Effector memory CD4-positive, alpha-beta T cell (primary cell): ENCODE results near the gene GALNT2.

Experiments used
- DNase-seq, 3 donors: peaks; one replicate each; pipeline ENCODE4 v3.0.0-alpha.2; 2020
- H3K27ac ChIP-seq: 2 replicates; pipeline ENCODE4 v1.7.0; 2013; ENCODE audit warnings: mild to moderate bottlenecking, low read length, moderate library complexity; ENCODE audit not compliant: insufficient read depth, poor library complexity, severe bottlenecking
- H3K27me3 ChIP-seq: replicated peaks from 2 replicates; pipeline ENCODE4 v1.7.0; 2013; ENCODE audit warnings: mild to moderate bottlenecking, low read length; ENCODE audit not compliant: insufficient read depth, control insufficient read depth, poor library complexity, severe bottlenecking
- H3K36me3 ChIP-seq: 2 replicates; pipeline ENCODE4 v1.7.0; 2013; ENCODE audit warnings: mild to moderate bottlenecking, low read length, moderate library complexity; ENCODE audit not compliant: control insufficient read depth, insufficient read depth
- H3K4me1 ChIP-seq: 2 replicates; pipeline ENCODE4 v1.7.0; 2013; ENCODE audit warnings: low read length, mild to moderate bottlenecking; ENCODE audit not compliant: control insufficient read depth, insufficient read depth, poor library complexity, severe bottlenecking
- H3K4me3 ChIP-seq: 2 replicates; pipeline ENCODE4 v1.7.0; 2013; ENCODE audit warnings: low read length, low read depth, mild to moderate bottlenecking; ENCODE audit not compliant: insufficient read depth, poor library complexity, severe bottlenecking
- H3K9me3 ChIP-seq: 2 replicates; pipeline ENCODE4 v1.7.0; 2013; ENCODE audit warnings: mild to moderate bottlenecking, low read length, moderate library complexity; ENCODE audit not compliant: control insufficient read depth

Gene GALNT2

DNA sequence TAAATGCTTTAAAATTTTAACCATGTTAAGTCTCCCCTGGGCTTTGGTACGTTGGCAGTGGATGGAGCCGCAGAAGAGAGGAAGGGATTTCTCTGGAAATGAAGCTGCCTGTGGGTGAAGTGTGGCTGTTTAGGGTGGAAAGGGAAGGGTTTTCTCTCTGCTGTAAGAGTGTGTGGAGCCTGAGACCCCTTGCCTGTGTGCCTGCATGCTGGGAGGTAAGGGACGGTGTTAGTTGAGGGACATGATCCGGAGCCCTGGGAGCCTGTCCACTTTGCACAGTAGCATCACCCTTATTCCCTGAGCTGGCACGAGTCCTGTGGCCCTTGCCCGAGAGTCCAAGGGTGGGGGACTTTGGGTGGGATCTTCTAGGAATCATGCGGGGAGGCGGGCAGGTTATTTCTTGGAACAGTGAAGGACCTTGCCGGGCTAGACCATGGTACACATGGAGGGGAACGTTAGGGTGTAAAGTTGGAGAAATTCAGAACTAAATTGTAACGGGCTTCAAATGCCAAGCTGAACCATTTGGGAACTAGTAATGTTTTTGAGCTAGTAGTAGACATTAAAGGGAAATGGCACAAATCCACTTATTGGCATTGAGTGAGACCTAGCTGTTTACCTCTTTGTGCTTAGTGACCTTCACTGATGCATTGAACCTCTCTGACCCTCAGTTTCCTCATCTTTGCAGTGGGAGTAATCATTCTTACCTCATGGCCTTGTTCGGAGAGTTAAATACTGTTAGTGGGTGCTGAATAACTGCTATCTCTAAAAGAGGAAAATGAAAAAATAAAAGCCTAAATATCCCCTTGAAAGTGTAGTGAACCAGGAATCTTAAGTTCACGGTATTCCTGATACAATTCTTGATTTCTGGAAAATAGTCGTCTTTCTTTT is 3.5 kb downstream of the GALNT2 start:
- Histone ChIP-seq H3K9me3 (no peaks in the 10 kb centered on the region), H3K4me3 (no peak overlapping the region), H3K4me1 (peaks cover 13% of the 10 kb centered on the region), H3K27me3 (no peaks in the 10 kb centered on the region), H3K36me3 (no peaks in the 10 kb centered on the region), H3K27ac (no peak overlapping the region)
- no peak for DNase-seq

DNA sequence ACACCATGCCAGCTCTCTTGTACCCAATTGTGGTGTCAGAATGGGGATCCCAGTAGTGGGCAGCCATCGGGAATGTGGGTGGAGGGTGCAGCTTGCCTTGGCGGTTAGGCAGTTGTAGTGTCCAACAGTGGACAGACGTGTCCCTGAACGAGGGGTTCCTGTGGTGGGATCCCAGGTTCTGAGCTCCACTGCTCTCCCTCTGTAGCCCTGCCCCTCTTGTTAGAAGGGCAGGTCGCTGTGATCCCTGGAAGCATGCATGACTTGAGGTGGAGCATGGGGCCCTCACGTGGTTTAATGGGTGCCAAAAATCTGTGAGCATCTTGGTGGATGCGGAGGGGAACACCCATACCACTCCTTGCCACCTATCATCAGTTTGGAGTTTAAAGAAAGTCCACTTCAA is 4.3 kb downstream of the GALNT2 start:
- Histone ChIP-seq H3K4me3 (no peak overlapping the region), H3K9me3 (no peaks in the 10 kb centered on the region), H3K27me3 (no peaks in the 10 kb centered on the region), H3K36me3 (no peaks in the 10 kb centered on the region), H3K27ac (no peak overlapping the region), H3K4me1 (peaks cover 10% of the 10 kb centered on the region)
- no peak for DNase-seq

DNA sequence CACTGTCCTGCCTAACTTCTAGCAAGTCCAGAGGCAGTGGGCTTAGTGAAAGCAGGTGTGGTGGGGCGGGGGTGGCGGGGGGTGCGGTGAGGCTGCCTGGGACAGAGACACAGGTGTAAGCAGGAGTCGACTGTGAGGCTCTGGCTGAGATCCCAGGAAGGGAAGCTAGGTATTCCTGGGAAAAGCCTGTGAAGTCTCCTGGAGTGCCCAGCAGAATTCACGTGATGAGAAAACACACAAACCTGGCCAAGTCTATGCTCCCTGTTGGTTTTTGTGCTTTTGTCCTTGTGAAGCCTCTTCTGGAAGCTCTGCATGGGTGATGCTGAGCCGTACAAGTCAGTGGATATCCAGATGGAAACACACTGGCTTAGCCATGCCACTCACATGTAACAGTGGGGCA is 5.3 kb downstream of the GALNT2 start:
- H3K4me1 ChIP-seq, result peaks cover 7% of the 10 kb centered on the region
- H3K27me3 ChIP-seq, result no peaks in the 10 kb centered on the region
- no peak overlapping the region for H3K27ac ChIP-seq
- H3K4me3 ChIP-seq, result no peak overlapping the region
- no peaks in the 10 kb centered on the region for H3K36me3 ChIP-seq
- no peak for DNase-seq
- no peaks in the 10 kb centered on the region for H3K9me3 ChIP-seq

DNA sequence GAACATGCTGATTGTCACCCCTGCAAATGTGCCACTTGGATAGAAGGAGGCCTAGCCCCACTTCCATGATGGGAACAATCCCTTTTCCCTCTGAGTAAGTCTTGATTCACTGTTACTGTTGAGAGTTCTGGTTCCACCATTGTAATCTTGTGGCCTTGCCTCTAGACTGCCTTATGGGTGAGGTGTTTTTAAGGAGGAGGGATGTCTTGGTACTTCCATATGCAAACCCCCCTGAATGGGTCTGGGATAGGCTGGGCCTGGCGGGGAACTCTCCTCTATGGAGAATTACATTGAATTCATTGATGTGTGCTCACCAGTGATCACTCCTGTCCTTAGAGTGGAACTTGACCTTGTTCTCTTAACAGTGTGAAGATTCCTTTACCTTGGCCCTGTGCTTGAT is 5.8 kb downstream of the GALNT2 start:
- DNase-seq, result no peak
- H3K27ac ChIP-seq, result no peak overlapping the region
- peaks cover 7% of the 10 kb centered on the region for H3K4me1 ChIP-seq
- H3K9me3 ChIP-seq, result no peaks in the 10 kb centered on the region
- no peaks in the 10 kb centered on the region for H3K36me3 ChIP-seq
- no peak overlapping the region for H3K4me3 ChIP-seq
- no peaks in the 10 kb centered on the region for H3K27me3 ChIP-seq

DNA sequence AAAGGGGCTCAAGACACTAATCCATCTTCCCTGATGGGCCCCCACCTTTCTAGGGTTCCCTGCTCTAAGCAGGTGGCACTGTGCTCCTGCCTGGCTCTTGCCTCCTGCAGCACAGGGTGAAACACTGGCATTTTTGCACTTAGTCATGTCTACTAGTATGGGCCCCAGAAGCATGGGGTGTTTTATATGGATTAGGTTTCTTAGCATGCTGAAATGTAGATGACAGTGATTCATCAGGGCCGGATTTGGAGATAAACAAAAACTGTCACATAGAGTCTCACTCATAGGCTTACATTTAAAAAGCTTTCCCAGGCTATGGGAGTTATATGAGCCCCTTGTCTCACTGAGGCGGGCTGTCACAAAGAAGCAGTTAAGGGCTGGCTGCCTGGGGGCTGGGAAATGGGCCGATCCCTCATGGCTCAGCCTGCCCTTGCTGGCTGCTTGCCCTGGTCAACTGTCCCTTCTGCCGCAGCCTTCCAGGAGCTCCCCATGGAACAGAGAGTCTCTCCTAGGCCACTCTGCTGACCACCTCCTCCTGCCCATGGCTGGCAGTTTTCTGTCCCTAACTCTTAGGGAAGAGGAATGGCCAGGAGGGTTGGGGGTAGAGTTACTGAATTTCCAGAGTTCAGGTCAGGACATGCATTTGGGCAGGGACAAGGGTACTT is 6.5 kb downstream of the GALNT2 start:
- Histone ChIP-seq H3K4me3 (no peak overlapping the region), H3K36me3 (no peaks in the 10 kb centered on the region), H3K4me1 (peaks cover 2% of the 10 kb centered on the region), H3K27me3 (no peaks in the 10 kb centered on the region), H3K9me3 (no peaks in the 10 kb centered on the region), H3K27ac (no peak overlapping the region)
- DNase-seq, result no peak

DNA sequence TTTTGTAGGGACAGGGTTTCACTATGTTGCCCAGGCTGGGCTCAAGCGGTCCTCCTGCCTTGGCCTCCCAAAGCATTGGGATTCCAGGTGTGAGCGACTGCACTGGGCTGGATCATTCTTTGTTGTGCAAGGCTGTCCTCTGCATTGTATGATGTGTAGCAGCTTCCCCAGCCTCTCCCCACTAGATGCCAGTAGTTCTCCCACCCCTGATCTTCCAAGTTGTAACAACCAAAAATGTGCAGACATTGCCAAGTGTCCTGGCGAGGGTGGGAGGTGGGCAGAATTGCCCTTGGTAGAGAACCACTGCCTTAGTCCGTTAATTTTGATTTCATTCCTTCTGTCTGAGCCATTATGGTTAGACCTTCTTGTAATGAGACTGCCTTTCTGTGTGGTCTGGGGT is 7.2 kb downstream of the GALNT2 start:
- no peak overlapping the region for H3K27ac ChIP-seq
- no peak overlapping the region for H3K4me3 ChIP-seq
- no peaks in the 10 kb centered on the region for H3K4me1 ChIP-seq

DNA sequence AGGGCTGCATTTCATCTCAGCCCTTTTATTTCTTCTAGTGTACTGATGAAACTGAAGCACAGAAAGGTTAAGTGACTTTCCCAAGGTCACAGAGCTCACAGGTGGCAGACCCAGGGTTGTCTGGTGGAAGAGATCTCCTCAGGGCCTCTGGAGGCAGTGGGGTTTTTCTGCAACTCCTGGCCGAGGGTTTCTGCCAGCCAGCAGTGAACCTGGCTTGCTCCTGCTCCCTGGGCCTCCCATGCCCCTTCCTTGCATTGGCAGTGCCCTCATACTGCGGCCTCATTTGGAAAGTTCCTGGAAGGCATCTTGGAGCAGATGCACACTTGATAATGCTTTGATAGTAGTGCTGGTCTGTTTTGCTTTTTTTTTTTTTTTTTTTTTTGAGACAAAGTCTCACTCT is 7.7 kb downstream of the GALNT2 start:
- H3K4me3 ChIP-seq, result no peak overlapping the region
- no peaks in the 10 kb centered on the region for H3K27me3 ChIP-seq
- H3K4me1 ChIP-seq, result no peaks in the 10 kb centered on the region
- H3K9me3 ChIP-seq, result no peaks in the 10 kb centered on the region
- H3K27ac ChIP-seq, result no peak overlapping the region
- no peaks in the 10 kb centered on the region for H3K36me3 ChIP-seq
- no peak for DNase-seq

More for the DNA sequence above, 7.2 kb downstream of the GALNT2 start:
- no peaks in the 10 kb centered on the region for H3K36me3 ChIP-seq
- no peak for DNase-seq
- H3K27me3 ChIP-seq, result no peaks in the 10 kb centered on the region
- H3K9me3 ChIP-seq, result no peaks in the 10 kb centered on the region

DNA sequence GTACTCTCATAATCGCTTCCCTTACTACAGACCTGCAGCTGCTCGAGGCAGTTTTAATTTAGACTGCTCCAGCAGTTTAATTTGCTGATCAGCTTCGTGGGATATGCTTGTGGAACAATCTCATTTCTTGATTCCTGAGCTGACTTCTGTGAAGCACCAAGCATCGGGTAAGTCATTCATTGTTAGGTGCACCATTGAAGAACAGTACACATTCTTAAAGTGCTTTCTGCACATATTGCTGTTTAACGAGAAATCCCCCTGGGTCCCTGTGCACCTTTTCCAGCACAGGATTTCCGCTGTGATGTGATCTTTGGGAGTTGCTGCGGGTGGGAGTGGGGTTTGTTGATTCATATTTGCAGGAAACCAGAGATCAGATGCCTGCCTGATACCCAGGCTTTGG is 9.1 kb downstream of the GALNT2 start:
- no peaks in the 10 kb centered on the region for H3K4me1 ChIP-seq

DNA sequence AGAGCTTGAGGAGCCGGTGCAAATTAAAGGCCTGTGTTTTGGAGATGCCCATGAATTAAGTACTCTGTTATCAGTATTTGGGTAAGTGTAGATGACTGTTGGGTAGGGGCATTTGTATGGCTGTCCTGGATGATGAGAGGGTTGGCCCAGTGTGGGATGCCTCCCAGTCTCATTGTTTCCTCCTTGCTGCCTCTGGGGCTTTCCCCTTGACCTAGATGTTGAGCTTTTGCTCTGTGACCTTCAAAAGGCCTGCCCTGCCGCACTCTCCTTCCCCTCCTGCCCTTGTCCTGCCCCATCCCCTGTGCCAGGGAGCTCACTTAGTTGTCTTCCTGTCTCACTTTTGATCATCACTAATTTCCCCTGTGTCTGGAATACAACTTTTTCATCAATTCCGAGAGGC is 10.0 kb downstream of the GALNT2 start:
- Histone ChIP-seq H3K27me3 (no peaks in the 10 kb centered on the region), H3K4me1 (no peaks in the 10 kb centered on the region), H3K36me3 (no peaks in the 10 kb centered on the region), H3K27ac (no peak overlapping the region), H3K9me3 (no peaks in the 10 kb centered on the region), H3K4me3 (no peak overlapping the region)
- no peak for DNase-seq

More for the DNA sequence above, 9.1 kb downstream of the GALNT2 start:
- H3K27ac ChIP-seq, result no peak overlapping the region
- no peaks in the 10 kb centered on the region for H3K36me3 ChIP-seq
- no peak for DNase-seq
- no peaks in the 10 kb centered on the region for H3K27me3 ChIP-seq
- no peaks in the 10 kb centered on the region for H3K9me3 ChIP-seq
- H3K4me3 ChIP-seq, result no peak overlapping the region

DNA sequence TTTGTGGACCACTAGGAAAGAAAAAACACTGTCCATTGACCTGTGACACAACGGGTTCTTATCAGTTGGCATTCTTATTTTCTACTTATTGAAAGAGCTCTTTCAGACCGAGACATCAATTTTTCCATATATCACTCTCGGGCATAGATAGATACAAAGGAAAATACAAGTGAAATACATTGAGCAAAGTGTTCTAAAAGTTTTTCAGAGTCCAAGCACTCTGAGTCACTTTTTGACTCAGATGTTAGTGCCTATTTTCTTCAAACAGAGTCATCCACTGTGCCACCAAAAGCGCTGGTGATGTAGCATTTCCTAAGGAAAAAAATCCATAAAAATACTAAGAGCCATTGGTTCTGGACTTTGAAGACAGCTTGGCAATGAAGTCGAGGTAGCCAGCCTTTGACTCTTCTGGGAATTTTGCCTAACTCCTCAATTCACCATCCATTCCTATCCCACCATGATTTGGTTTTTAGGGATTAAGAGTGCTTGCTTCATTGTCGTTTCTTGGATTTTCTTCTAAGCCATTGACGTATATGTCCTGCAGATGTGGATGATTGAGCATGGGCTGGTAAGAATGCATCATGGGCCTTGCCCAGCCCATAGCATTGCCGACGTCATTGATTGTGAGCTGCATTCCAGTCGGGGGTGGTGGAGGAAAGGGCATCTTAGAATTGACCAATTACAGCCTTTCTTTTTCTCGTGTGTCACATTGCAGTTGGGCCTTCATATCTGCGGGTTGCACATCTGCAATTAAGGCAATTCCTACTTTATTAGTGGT is 10.6 kb downstream of the GALNT2 start:
- Histone ChIP-seq H3K36me3 (no peaks in the 10 kb centered on the region), H3K9me3 (no peaks in the 10 kb centered on the region), H3K27me3 (no peaks in the 10 kb centered on the region), H3K4me1 (no peaks in the 10 kb centered on the region), H3K27ac (no peak overlapping the region), H3K4me3 (no peak overlapping the region)
- no peak for DNase-seq
